Measurements from ENCODE around the gene MPV17L2. TPM values are rescaled to one million over a fixed set of nuclear protein-coding genes. Genes with fewer than 3 reads are reported as not detected.

The MPV17L2 gene
- total and polyA plus RNA-seq, 2 experiments from 2014 or later, result 38.7 to 81.3 TPM

DNA sequence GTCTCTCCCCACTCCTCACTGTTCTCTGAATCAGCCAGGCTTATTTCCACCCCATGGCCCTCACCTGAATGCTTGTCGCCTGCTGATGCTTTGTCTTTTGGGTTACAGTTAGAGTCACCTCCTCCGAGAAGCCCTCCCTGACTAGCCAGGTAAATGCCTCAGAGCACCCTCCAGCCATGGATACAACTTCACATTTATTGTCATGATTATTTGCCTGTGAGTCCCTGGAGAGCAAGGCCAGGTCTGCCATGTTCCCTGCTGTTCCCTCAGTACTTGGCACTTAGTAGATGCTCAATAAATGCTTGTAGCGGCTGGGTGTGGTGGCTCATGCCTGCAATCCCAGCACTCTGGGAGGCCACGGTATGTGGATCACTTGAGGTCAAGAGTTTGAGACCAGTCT lies 36.9 kb downstream of the MPV17L2 start (continued):
- TF ChIP-seq, protein P1, sequence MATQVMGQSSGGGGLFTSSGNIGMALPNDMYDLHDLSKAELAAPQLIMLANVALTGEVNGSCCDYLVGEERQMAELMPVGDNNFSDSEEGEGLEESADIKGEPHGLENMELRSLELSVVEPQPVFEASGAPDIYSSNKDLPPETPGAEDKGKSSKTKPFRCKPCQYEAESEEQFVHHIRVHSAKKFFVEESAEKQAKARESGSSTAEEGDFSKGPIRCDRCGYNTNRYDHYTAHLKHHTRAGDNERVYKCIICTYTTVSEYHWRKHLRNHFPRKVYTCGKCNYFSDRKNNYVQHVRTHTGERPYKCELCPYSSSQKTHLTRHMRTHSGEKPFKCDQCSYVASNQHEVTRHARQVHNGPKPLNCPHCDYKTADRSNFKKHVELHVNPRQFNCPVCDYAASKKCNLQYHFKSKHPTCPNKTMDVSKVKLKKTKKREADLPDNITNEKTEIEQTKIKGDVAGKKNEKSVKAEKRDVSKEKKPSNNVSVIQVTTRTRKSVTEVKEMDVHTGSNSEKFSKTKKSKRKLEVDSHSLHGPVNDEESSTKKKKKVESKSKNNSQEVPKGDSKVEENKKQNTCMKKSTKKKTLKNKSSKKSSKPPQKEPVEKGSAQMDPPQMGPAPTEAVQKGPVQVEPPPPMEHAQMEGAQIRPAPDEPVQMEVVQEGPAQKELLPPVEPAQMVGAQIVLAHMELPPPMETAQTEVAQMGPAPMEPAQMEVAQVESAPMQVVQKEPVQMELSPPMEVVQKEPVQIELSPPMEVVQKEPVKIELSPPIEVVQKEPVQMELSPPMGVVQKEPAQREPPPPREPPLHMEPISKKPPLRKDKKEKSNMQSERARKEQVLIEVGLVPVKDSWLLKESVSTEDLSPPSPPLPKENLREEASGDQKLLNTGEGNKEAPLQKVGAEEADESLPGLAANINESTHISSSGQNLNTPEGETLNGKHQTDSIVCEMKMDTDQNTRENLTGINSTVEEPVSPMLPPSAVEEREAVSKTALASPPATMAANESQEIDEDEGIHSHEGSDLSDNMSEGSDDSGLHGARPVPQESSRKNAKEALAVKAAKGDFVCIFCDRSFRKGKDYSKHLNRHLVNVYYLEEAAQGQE (IDR thresholded peaks at IDR 0.05; ENCODE audit: unreplicated experiment), result no peak

GRCh38 chr19:18230941-18231734 lies 38.1 kb downstream of the MPV17L2 start:
- peak overlapping the region; percentile 72 for H3K4me3 ChIP-seq
- Mint-ChIP-seq H3K36me3 (ENCODE audit: low read depth) (no peaks in the 10 kb centered on the region; the same call in 1 of the 3 replicates), H3K9me3 (no peaks in the 10 kb centered on the region; the same call in 1 of the 3 replicates), H3K27me3 (ENCODE audit: insufficient read depth, low read depth, poor library complexity) (peaks cover 40% of the 10 kb centered on the region), H3K27ac (no peak overlapping the region), H3K4me3 (peak overlapping the region; percentile 52), H3K4me1 (peaks cover 38% of the 10 kb centered on the region)
- DNase-seq (ENCODE audit: low spot score), result peak; percentile 34
- peaks cover 13% of the 10 kb centered on the region for H3K27me3 ChIP-seq (ENCODE audit: insufficient read depth)
- H3F3A ChIP-seq (replicated peaks; ENCODE audit: low read depth), result peaks cover 46% of the 10 kb centered on the region
- H3K79me2 ChIP-seq (replicated peaks; ENCODE audit: insufficient read depth), result no peaks in the 10 kb centered on the region
- H4K20me1 ChIP-seq (replicated peaks; ENCODE audit: insufficient read depth), result no peaks in the 10 kb centered on the region
- no peak; the same call in 1 of the 3 replicates for ATAC-seq
- H3K9me2 ChIP-seq (ENCODE audit: insufficient read depth), result no peaks in the 10 kb centered on the region
- peaks cover 21% of the 10 kb centered on the region for H3K4me1 ChIP-seq (ENCODE audit: insufficient read depth)
- H3K4me2 ChIP-seq, result peak overlapping the region; percentile 95
- peak overlapping the region; percentile 83 for H3K27ac ChIP-seq (ENCODE audit: low read depth)
- no peak overlapping the region for H2AFZ ChIP-seq
- no peaks in the 10 kb centered on the region for H3K36me3 ChIP-seq (ENCODE audit: insufficient read depth)
- TF ChIP-seq CREB1 (CRISPR knock-in tag; IDR thresholded peaks at IDR 0.05; ENCODE audit: low read depth), result no peak
- TF ChIP-seq POLR2AphosphoS5 (IDR thresholded peaks at IDR 0.05; ENCODE audit: low read depth), result no peak
- TF ChIP-seq, protein P2, sequence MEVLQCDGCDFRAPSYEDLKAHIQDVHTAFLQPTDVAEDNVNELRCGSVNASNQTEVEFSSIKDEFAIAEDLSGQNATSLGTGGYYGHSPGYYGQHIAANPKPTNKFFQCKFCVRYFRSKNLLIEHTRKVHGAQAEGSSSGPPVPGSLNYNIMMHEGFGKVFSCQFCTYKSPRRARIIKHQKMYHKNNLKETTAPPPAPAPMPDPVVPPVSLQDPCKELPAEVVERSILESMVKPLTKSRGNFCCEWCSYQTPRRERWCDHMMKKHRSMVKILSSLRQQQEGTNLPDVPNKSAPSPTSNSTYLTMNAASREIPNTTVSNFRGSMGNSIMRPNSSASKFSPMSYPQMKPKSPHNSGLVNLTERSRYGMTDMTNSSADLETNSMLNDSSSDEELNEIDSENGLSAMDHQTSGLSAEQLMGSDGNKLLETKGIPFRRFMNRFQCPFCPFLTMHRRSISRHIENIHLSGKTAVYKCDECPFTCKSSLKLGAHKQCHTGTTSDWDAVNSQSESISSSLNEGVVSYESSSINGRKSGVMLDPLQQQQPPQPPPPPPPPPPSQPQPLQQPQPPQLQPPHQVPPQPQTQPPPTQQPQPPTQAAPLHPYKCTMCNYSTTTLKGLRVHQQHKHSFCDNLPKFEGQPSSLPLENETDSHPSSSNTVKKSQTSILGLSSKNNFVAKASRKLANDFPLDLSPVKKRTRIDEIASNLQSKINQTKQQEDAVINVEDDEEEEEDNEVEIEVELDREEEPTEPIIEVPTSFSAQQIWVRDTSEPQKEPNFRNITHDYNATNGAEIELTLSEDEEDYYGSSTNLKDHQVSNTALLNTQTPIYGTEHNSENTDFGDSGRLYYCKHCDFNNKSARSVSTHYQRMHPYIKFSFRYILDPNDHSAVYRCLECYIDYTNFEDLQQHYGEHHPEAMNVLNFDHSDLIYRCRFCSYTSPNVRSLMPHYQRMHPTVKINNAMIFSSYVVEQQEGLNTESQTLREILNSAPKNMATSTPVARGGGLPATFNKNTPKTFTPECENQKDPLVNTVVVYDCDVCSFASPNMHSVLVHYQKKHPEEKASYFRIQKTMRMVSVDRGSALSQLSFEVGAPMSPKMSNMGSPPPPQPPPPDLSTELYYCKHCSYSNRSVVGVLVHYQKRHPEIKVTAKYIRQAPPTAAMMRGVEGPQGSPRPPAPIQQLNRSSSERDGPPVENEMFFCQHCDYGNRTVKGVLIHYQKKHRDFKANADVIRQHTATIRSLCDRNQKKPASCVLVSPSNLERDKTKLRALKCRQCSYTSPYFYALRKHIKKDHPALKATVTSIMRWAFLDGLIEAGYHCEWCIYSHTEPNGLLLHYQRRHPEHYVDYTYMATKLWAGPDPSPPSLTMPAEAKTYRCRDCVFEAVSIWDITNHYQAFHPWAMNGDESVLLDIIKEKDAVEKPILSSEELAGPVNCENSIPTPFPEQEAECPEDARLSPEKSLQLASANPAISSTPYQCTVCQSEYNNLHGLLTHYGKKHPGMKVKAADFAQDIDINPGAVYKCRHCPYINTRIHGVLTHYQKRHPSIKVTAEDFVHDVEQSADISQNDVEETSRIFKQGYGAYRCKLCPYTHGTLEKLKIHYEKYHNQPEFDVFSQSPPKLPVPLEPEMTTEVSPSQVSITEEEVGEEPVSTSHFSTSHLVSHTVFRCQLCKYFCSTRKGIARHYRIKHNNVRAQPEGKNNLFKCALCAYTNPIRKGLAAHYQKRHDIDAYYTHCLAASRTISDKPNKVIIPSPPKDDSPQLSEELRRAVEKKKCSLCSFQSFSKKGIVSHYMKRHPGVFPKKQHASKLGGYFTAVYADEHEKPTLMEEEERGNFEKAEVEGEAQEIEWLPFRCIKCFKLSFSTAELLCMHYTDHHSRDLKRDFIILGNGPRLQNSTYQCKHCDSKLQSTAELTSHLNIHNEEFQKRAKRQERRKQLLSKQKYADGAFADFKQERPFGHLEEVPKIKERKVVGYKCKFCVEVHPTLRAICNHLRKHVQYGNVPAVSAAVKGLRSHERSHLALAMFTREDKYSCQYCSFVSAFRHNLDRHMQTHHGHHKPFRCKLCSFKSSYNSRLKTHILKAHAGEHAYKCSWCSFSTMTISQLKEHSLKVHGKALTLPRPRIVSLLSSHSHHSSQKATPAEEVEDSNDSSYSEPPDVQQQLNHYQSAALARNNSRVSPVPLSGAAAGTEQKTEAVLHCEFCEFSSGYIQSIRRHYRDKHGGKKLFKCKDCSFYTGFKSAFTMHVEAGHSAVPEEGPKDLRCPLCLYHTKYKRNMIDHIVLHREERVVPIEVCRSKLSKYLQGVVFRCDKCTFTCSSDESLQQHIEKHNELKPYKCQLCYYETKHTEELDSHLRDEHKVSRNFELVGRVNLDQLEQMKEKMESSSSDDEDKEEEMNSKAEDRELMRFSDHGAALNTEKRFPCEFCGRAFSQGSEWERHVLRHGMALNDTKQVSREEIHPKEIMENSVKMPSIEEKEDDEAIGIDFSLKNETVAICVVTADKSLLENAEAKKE (CRISPR knock-in tag; IDR thresholded peaks at IDR 0.05), result no peak
- TF ChIP-seq EZH2 (IDR thresholded peaks at IDR 0.05; ENCODE audit: low read depth, unreplicated experiment), result no peak
- TF ChIP-seq ZNF331 (CRISPR knock-in tag; IDR thresholded peaks at IDR 0.05; ENCODE audit: low read depth), result no peak
- no peak for TF ChIP-seq EZH2phosphoT487 (IDR thresholded peaks at IDR 0.05; ENCODE audit: unreplicated experiment)
- TF ChIP-seq, protein P1 (IDR thresholded peaks at IDR 0.05; ENCODE audit: unreplicated experiment), result no peak

All from GM23338 (cell line).